Keratinocyte (primary cell): ENCODE results near the gene RIC1. TPM values are rescaled to one million over a fixed set of nuclear protein-coding genes. Genes with fewer than 3 reads are reported as not detected.

Experiments used
- DNase-seq: peaks from one replicate; pipeline ENCODE4 v3.0.0-alpha.2; 2011; ENCODE audit warnings: low read depth, missing footprints, low spot score
- FAIRE-seq: peaks from 2 replicates; lab custom pipeline; 2011; peaks lifted over from hg19 to GRCh38; lab: Jason Lieb, UNC
- H2AFZ ChIP-seq: 2 replicates; pipeline ENCODE4 v1.6.0; 2012; ENCODE audit warnings: low read length, control low read depth, inconsistent platforms; ENCODE audit not compliant: control insufficient read depth
- H3K27ac ChIP-seq: 2 replicates; pipeline ENCODE4 v1.5.1; 2011; ENCODE audit warnings: low read length; ENCODE audit not compliant: control insufficient read depth, insufficient read depth
- H3K27me3 ChIP-seq: 3 replicates; pipeline ENCODE4 v1.6.0; 2011; ENCODE audit warnings: low read length; ENCODE audit not compliant: control insufficient read depth, insufficient read depth; ENCODE audit errors: extremely low read depth
- H3K36me3 ChIP-seq, 2 experiments: 2 replicates in 1 of 2; 3 replicates in 1 of 2; pipeline ENCODE4 v1.5.1; 2011; ENCODE audit warnings: low read length in 2 of 2, mild to moderate bottlenecking in 1 of 2; ENCODE audit not compliant: control insufficient read depth in 2 of 2, insufficient read depth in 2 of 2; ENCODE audit errors: extremely low read depth in 1 of 2
- H3K4me1 ChIP-seq: 3 replicates; pipeline ENCODE4 v1.5.1; 2011; ENCODE audit warnings: low read length; ENCODE audit not compliant: control insufficient read depth, insufficient read depth; ENCODE audit errors: extremely low read depth
- H3K4me2 ChIP-seq: 3 replicates; pipeline ENCODE4 v1.6.0; 2011; ENCODE audit warnings: low read depth, low read length; ENCODE audit not compliant: control insufficient read depth, insufficient read depth; ENCODE audit errors: extremely low read depth
- H3K4me3 ChIP-seq, 3 experiments: fragments of 200-600 bp in 1 of 3; sonication (generic) in 1 of 3; 2 replicates in 2 of 3; 3 replicates in 1 of 3; pipeline ENCODE4 v1.5.1; 2011 to 2016; ENCODE audit warnings: low read length in 3 of 3, mild to moderate bottlenecking in 3 of 3, control low read depth in 2 of 3, inconsistent platforms in 1 of 3, low read depth in 1 of 3, mixed read lengths in 1 of 3, mixed run types in 1 of 3, moderate library complexity in 1 of 3; ENCODE audit not compliant: control insufficient read depth in 2 of 3, insufficient read depth in 2 of 3; ENCODE audit errors: extremely low read depth in 1 of 3
- H3K79me2 ChIP-seq: 2 replicates; pipeline ENCODE4 v1.6.0; 2012; ENCODE audit warnings: low read length; ENCODE audit not compliant: control insufficient read depth, insufficient read depth
- H3K9ac ChIP-seq: 3 replicates; pipeline ENCODE4 v1.6.0; 2011; ENCODE audit warnings: low read length; ENCODE audit not compliant: control insufficient read depth, insufficient read depth; ENCODE audit errors: extremely low read depth
- H3K9me1 ChIP-seq: 3 replicates; pipeline ENCODE4 v1.6.0; 2011; ENCODE audit warnings: low read length; ENCODE audit not compliant: control insufficient read depth, insufficient read depth; ENCODE audit errors: extremely low read depth
- H3K9me3 ChIP-seq: 2 replicates; pipeline ENCODE4 v1.5.1; 2012; ENCODE audit warnings: low read depth, low read length; ENCODE audit not compliant: control insufficient read depth
- H4K20me1 ChIP-seq: 3 replicates; pipeline ENCODE4 v1.6.0; 2011; ENCODE audit warnings: low read length; ENCODE audit not compliant: control insufficient read depth, insufficient read depth; ENCODE audit errors: extremely low read depth
- CTCF ChIP-seq, 3 experiments: IDR thresholded peaks in 1 of 3; conservative IDR thresholded peaks in 1 of 3; optimal IDR thresholded peaks in 1 of 3; 2 replicates in 2 of 3; 3 replicates in 1 of 3; pipeline versions ENCODE3 to v1.5.1; 2011; ENCODE audit warnings: low read length in 3 of 3, mild to moderate bottlenecking in 3 of 3, moderate library complexity in 2 of 3, control low read depth in 1 of 3, inconsistent platforms in 1 of 3; ENCODE audit not compliant: insufficient read depth in 2 of 3; ENCODE audit errors: extremely low read depth in 1 of 3
- EZH2 ChIP-seq: IDR thresholded peaks from one replicate; pipeline ENCODE4 v1.6.1; 2012; ENCODE audit warnings: inconsistent platforms, mild to moderate bottlenecking, low read length, moderate library complexity
- dilution Hi-C: fragments of 300-500 bp; cut with MboI; formaldehyde crosslinking; loops from one replicate; pipeline ENCODE4 v1.7.0; 2020; ENCODE audit warnings: low sequenced_read_pairs; ENCODE audit not compliant: extremely low pct_ligation_motif_present
- polyA plus RNA-seq, 5 experiments: library from polyadenylated mRNA; depleted of rRNA in 3 of 5; stranded (reverse) in 3 of 5; stranded (forward) in 1 of 5; unstranded in 1 of 5; fragments of >200 nt; gene quantifications; 1 replicate in 1 of 5; 2 replicates in 3 of 5; 3 replicates in 1 of 5; pipeline versions ENCODE4 v1.2.1 to v1.2.3, GENCODE V29; 2011 to 2012; ENCODE audit warnings: missing spikeins in 2 of 5, low read depth in 1 of 5, low replicate concordance in 1 of 5

The RIC1 gene
- polyA plus RNA-seq, 1 donor (not counting 4 experiments of a cell fraction or from before 2014, with no cell fraction given) = 20.5 TPM

DNA sequence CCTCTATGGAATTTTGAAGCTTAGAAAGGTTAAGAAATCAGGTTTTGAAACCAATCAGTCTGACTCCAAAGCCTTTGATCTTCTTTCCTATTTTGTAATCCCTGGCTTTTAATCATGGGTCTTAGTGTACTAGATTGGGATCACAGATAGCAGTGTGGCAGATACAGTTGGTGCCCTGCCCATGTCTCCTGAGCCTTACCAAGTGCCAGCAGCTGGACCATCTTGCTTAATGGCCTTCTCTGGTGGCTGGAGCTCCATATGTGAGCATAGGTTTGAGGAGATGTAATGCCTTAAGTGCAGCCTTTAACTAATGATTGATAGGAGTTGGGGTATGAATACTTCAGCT, 16.7 kb upstream of the RIC1 start:
- H3K4me2 ChIP-seq = no peak overlapping the region
- H3K4me3 ChIP-seq = no peak overlapping the region
- DNase-seq = no peak
- peaks cover 2% of the 10 kb centered on the region for H3K4me1 ChIP-seq
- no peak overlapping the region for H3K27ac ChIP-seq
- no peaks in the 10 kb centered on the region for H3K9me1 ChIP-seq
- TF ChIP-seq CTCF (optimal IDR thresholded peaks at IDR 0.05 in 1 of 3, IDR thresholded peaks at IDR 0.05 in 1 of 3, conservative IDR thresholded peaks at IDR 0.05 in 1 of 3; ENCODE audit: extremely low read depth in 1 of 3, insufficient read depth in 2 of 3, low read length in 3 of 3) = no peak
- no peak for TF ChIP-seq EZH2
- H3K27me3 ChIP-seq = no peaks in the 10 kb centered on the region
- no peaks in the 10 kb centered on the region for H3K79me2 ChIP-seq
- H3K9ac ChIP-seq = no peak overlapping the region
- H2AFZ ChIP-seq = no peak overlapping the region
- no peaks in the 10 kb centered on the region for H4K20me1 ChIP-seq
- H3K9me3 ChIP-seq = no peaks in the 10 kb centered on the region
- dilution Hi-C loops = no loop called here
- H3K36me3 ChIP-seq = no peaks in the 10 kb centered on the region
- FAIRE-seq = no peak

- no peaks in the 10 kb centered on the region for H3K9me1 ChIP-seq
- no peaks in the 10 kb centered on the region for H3K4me1 ChIP-seq
- H3K27me3 ChIP-seq = no peaks in the 10 kb centered on the region
- H3K79me2 ChIP-seq = no peaks in the 10 kb centered on the region
- TF ChIP-seq CTCF (optimal IDR thresholded peaks at IDR 0.05 in 1 of 3, IDR thresholded peaks at IDR 0.05 in 1 of 3, conservative IDR thresholded peaks at IDR 0.05 in 1 of 3; ENCODE audit: extremely low read depth in 1 of 3, insufficient read depth in 2 of 3, low read length in 3 of 3) (no peak), EZH2 (no peak)
- H3K4me2 ChIP-seq = no peak overlapping the region
- no peak overlapping the region for H3K9ac ChIP-seq
- H3K9me3 ChIP-seq = no peaks in the 10 kb centered on the region
- H4K20me1 ChIP-seq = no peaks in the 10 kb centered on the region
- no peaks in the 10 kb centered on the region for H3K36me3 ChIP-seq
- H3K4me3 ChIP-seq = no peak overlapping the region
- DNase-seq (no peak), FAIRE-seq (no peak)
- dilution Hi-C loops = no loop called here
- no peak overlapping the region for H2AFZ ChIP-seq
- no peak overlapping the region for H3K27ac ChIP-seq
Measured at GRCh38 chr9:5614192-5614591, 14.7 kb upstream of the RIC1 start.
